ENCODE measurements around the gene ARFGAP2.

ARFGAP2 gene

GRCh38 chr11:47149782-47150181, 26.9 kb downstream of the ARFGAP2 start:
- no peak for TF ChIP-seq ZC3H10 (CRISPR knock-in tag; IDR thresholded peaks at IDR 0.05)
- ATAC-seq = no peak

- no peak for ATAC-seq
- no peak for TF ChIP-seq TSHZ2 (CRISPR knock-in tag; IDR thresholded peaks at IDR 0.05)
- no peak for TF ChIP-seq BACH2 (CRISPR knock-in tag; IDR thresholded peaks at IDR 0.05; ENCODE audit: borderline replicate concordance)
- no peak for TF ChIP-seq OSR1 (CRISPR knock-in tag; IDR thresholded peaks at IDR 0.05)
- TF ChIP-seq ZFP30 (CRISPR knock-in tag; IDR thresholded peaks at IDR 0.05) = no peak
- no peak for TF ChIP-seq ARNTL (CRISPR knock-in tag; IDR thresholded peaks at IDR 0.05; ENCODE audit: borderline replicate concordance, low read depth)
- TF ChIP-seq ESRRG (CRISPR knock-in tag; IDR thresholded peaks at IDR 0.05) = no peak
- TF ChIP-seq RARB (CRISPR knock-in tag; IDR thresholded peaks at IDR 0.05) = no peak
- TF ChIP-seq ZNF565 (CRISPR knock-in tag; conservative IDR thresholded peaks at IDR 0.05; ENCODE audit: low read depth) = no peak
- no peak for TF ChIP-seq ZNF70 (CRISPR knock-in tag; IDR thresholded peaks at IDR 0.05)
- TF ChIP-seq TCF4 (CRISPR knock-in tag; IDR thresholded peaks at IDR 0.05; ENCODE audit: borderline replicate concordance) = no peak
- no peak for TF ChIP-seq PPARA (CRISPR knock-in tag; IDR thresholded peaks at IDR 0.05; ENCODE audit: borderline replicate concordance)
- TF ChIP-seq PATZ1 (CRISPR knock-in tag; IDR thresholded peaks at IDR 0.05; ENCODE audit: borderline replicate concordance) = no peak
- TF ChIP-seq CSRNP3 (CRISPR knock-in tag; IDR thresholded peaks at IDR 0.05) = no peak
- TF ChIP-seq ZC3H10 (CRISPR knock-in tag; IDR thresholded peaks at IDR 0.05) = no peak
- TF ChIP-seq SNAI2 (CRISPR knock-in tag; IDR thresholded peaks at IDR 0.05) = no peak
- no peak for TF ChIP-seq ZNF8 (CRISPR knock-in tag; IDR thresholded peaks at IDR 0.05)
- no peak for TF ChIP-seq CSDC2 (CRISPR knock-in tag; IDR thresholded peaks at IDR 0.05)
- TF ChIP-seq CREB5 (CRISPR knock-in tag; IDR thresholded peaks at IDR 0.05; ENCODE audit: low read depth) = no peak
- no peak for TF ChIP-seq POU6F1 (CRISPR knock-in tag; IDR thresholded peaks at IDR 0.05; ENCODE audit: borderline replicate concordance, low read depth)
Observed at GRCh38 chr11:47148903-47149531, 27.7 kb downstream of the ARFGAP2 start.

GRCh38 chr11:47148270-47148669, 28.4 kb downstream of the ARFGAP2 start:
- no peak for TF ChIP-seq CSDC2 (CRISPR knock-in tag; IDR thresholded peaks at IDR 0.05)
- no peak for TF ChIP-seq ZNF70 (CRISPR knock-in tag; IDR thresholded peaks at IDR 0.05)
- no peak for TF ChIP-seq BACH2 (CRISPR knock-in tag; IDR thresholded peaks at IDR 0.05; ENCODE audit: borderline replicate concordance)
- no peak for TF ChIP-seq ZC3H10 (CRISPR knock-in tag; IDR thresholded peaks at IDR 0.05)
- no peak for ATAC-seq

- ATAC-seq = no peak
- TF ChIP-seq ESRRG (CRISPR knock-in tag; IDR thresholded peaks at IDR 0.05) = no peak
- no peak for TF ChIP-seq PATZ1 (CRISPR knock-in tag; IDR thresholded peaks at IDR 0.05; ENCODE audit: borderline replicate concordance)
- TF ChIP-seq SNAI2 (CRISPR knock-in tag; IDR thresholded peaks at IDR 0.05) = no peak
- no peak for TF ChIP-seq ZC3H10 (CRISPR knock-in tag; IDR thresholded peaks at IDR 0.05)
- no peak for TF ChIP-seq TSHZ2 (CRISPR knock-in tag; IDR thresholded peaks at IDR 0.05)
- TF ChIP-seq TCF4 (CRISPR knock-in tag; IDR thresholded peaks at IDR 0.05; ENCODE audit: borderline replicate concordance) = no peak
- TF ChIP-seq TOX (CRISPR knock-in tag; IDR thresholded peaks at IDR 0.05; ENCODE audit: borderline replicate concordance) = no peak
Observed at GRCh38 chr11:47147681-47148080, 29.0 kb downstream of the ARFGAP2 start.

All from SK-N-SH treated with all-trans-retinoic acid at 6 μM for 48 hours (cell line).